Karpas-422 (cell line): ENCODE results near the gene SRPRB. TPM values are rescaled to one million over a fixed set of nuclear protein-coding genes. Genes with fewer than 3 reads are reported as not detected.
"Not testable (repeated sequence)": the region's sequence is repeated elsewhere in the genome, so short reads cannot be mapped to it uniquely, and the experiment has no call there.

Experiments used
- DNase-seq: peaks from one replicate; pipeline ENCODE4 v3.0.0-alpha.2; 2015
- H2AFZ ChIP-seq: fragments of 200-600 bp; sonication (generic); 2 replicates; pipeline ENCODE4 v1.6.1; 2014; ENCODE audit warnings: antibody characterized with exemption, low read length, mixed read lengths
- H3K27ac ChIP-seq: fragments of 200-600 bp; sonication (generic); 2 replicates; pipeline ENCODE4 v1.5.1; 2014; ENCODE audit warnings: mild to moderate bottlenecking, low read length, moderate library complexity
- H3K27me3 ChIP-seq: fragments of 200-600 bp; sonication (generic); 2 replicates; pipeline ENCODE4 v1.6.1; 2014; ENCODE audit warnings: low read length, mixed read lengths
- H3K36me3 ChIP-seq: fragments of 200-600 bp; sonication (generic); 2 replicates; pipeline ENCODE4 v1.6.1; 2014; ENCODE audit warnings: low read length, mixed read lengths; ENCODE audit not compliant: insufficient read depth
- H3K4me1 ChIP-seq: fragments of 200-600 bp; sonication (generic); 2 replicates; pipeline ENCODE4 v1.6.1; 2014; ENCODE audit warnings: mild to moderate bottlenecking, low read length, mixed read lengths
- H3K4me2 ChIP-seq: fragments of 200-600 bp; sonication (generic); 2 replicates; pipeline ENCODE4 v1.6.1; 2014; ENCODE audit warnings: low read length, low read depth, mild to moderate bottlenecking; ENCODE audit not compliant: poor library complexity, severe bottlenecking
- H3K4me3 ChIP-seq: fragments of 200-600 bp; sonication (generic); 2 replicates; pipeline ENCODE4 v1.5.1; 2014; ENCODE audit warnings: mild to moderate bottlenecking, antibody characterized with exemption, low read length, mixed read lengths
- H3K79me2 ChIP-seq: fragments of 200-600 bp; sonication (generic); 2 replicates; pipeline ENCODE4 v1.6.1; 2014; ENCODE audit warnings: mild to moderate bottlenecking, low read length, mixed read lengths
- H3K9ac ChIP-seq: fragments of 200-600 bp; sonication (generic); 2 replicates; pipeline ENCODE4 v1.6.0; 2014; ENCODE audit warnings: low read length
- H3K9me2 ChIP-seq: fragments of 200-600 bp; sonication (generic), shearing (Covaris generic); replicated peaks from 2 replicates; pipeline ENCODE4 v1.6.0; 2014; ENCODE audit warnings: mild to moderate bottlenecking, low read length, moderate library complexity; ENCODE audit not compliant: insufficient read depth
- H3K9me3 ChIP-seq: fragments of 300-700, 200-600 bp; sonication (generic); 2 replicates; pipeline ENCODE4 v1.6.1; 2014; ENCODE audit warnings: low read length, mixed read lengths
- H4K20me1 ChIP-seq: fragments of 200-600 bp; sonication (generic); 2 replicates; pipeline ENCODE4 v1.6.1; 2014; ENCODE audit warnings: mild to moderate bottlenecking, antibody characterized with exemption, low read length, low read depth; ENCODE audit not compliant: insufficient read depth
- total RNA-seq: library from RNA; depleted of rRNA; stranded (reverse); fragments of >200 nt; shearing (Covaris generic); gene quantifications from 2 replicates; pipeline ENCODE4 v1.2.3, GENCODE V29; 2014; ENCODE audit warnings: low replicate concordance

Gene SRPRB
- total RNA-seq, 1 experiment from 2014 or later, result 85.7 TPM

DNA sequence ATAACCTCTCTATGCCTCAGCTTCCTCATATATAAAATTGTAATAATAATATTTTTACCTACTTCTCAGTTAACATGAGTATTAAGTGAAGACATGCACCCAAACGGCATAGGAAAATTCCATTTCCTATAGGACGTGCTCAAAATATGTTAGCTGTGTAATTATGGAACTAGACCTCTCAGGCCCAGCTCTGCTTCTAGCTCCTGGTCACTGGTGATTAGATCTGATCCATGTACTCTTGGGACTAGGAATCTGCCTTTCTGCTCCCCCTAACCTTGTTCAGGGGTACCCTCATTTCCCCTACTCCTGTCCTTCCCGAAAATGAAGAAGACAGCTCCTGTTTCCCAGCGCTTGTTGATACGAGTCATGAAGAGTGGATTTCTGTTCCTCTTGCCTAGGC is 29.8 kb upstream of the SRPRB start:
- H3K9ac ChIP-seq, result no peak overlapping the region
- no peak for DNase-seq
- H3K9me3 ChIP-seq, result no peaks in the 10 kb centered on the region
- no peak overlapping the region for H2AFZ ChIP-seq
- no peaks in the 10 kb centered on the region for H3K79me2 ChIP-seq
- no peak overlapping the region for H3K27ac ChIP-seq
- no peaks in the 10 kb centered on the region for H3K36me3 ChIP-seq
- no peaks in the 10 kb centered on the region for H3K4me1 ChIP-seq
- no peaks in the 10 kb centered on the region for H3K9me2 ChIP-seq
- H3K4me3 ChIP-seq, result no peak overlapping the region
- H3K4me2 ChIP-seq, result no peak overlapping the region
- no peaks in the 10 kb centered on the region for H3K27me3 ChIP-seq
- H4K20me1 ChIP-seq, result no peaks in the 10 kb centered on the region

DNA sequence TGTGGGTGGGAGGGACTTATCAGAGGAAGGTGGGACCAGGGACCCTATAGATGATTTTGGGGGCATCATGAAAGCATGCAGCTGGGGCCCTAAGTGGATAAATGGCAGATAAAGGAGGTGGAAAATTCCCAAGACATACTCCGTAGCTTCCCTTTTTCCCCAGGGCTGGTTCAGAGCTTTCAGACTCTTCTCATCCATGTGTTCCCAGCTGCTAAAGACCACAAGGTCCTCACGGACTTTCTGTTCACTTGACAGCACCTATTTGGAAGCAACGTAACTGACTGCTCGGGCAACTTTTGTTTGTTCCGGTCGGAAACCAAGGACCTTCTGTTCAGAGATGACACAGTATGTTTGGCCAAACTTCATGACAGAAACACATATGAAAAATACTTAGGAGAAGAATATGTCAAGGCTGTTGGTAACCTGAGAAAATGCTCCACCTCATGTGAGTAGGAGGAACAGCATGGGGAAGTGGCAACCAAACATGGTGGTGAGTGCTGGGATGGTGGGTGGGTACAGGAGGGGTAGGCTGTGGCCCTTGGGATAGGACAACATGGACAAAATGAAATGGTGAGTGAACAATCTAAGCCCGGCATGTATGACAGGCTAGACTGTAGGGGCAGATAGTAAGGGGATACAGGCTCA is 28.7 kb upstream of the SRPRB start:
- Histone ChIP-seq H3K9me3 (no peaks in the 10 kb centered on the region), H3K27me3 (no peaks in the 10 kb centered on the region), H3K4me1 (no peaks in the 10 kb centered on the region), H4K20me1 (no peaks in the 10 kb centered on the region), H3K27ac (no peak overlapping the region), H3K9ac (no peak overlapping the region), H3K4me3 (no peak overlapping the region), H2AFZ (no peak overlapping the region), H3K9me2 (no peaks in the 10 kb centered on the region), H3K79me2 (no peaks in the 10 kb centered on the region), H3K4me2 (no peak overlapping the region), H3K36me3 (no peaks in the 10 kb centered on the region)
- DNase-seq, result no peak

DNA sequence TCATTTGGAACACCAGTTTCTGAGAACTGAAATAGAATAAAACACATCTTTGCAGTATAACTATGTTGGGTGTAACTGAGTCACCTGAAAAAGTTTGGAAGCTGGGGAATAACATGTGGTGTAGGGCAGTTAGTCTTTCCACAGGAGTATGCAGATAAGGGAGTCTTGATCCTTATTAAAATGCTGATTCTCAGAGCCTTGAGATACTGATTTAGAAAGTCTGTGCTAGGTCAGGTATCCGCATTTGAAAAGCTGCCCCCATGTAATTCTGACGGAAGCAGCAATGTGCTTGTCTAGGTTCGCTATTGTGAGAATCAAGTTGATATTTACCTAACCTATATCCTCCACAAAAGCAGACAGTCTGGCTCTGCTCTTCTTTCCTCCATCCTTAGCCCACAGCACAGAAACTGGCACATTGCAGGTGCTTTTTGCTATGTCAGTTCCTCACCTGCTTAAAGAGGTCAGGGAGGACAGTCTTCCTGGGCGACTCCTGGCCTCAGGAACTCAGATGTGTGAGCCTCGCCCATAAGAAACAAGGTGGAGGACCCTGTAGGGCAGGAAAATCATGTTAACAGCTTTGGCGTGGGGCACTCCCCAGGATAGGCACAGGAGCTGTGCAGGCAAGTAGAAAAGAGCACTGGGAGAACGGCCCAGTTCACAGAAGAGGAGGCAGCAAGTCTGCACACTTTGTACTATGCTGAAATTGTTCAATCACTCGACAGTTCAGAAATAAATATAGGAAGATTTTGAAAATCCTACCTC is 27.6 kb upstream of the SRPRB start:
- no peaks in the 10 kb centered on the region for H3K79me2 ChIP-seq
- no peaks in the 10 kb centered on the region for H3K9me2 ChIP-seq
- no peak overlapping the region for H2AFZ ChIP-seq
- H3K4me3 ChIP-seq, result no peak overlapping the region
- no peak for DNase-seq
- no peaks in the 10 kb centered on the region for H4K20me1 ChIP-seq
- H3K4me1 ChIP-seq, result no peaks in the 10 kb centered on the region
- H3K27me3 ChIP-seq, result no peaks in the 10 kb centered on the region
- H3K27ac ChIP-seq, result no peak overlapping the region
- H3K9me3 ChIP-seq, result no peaks in the 10 kb centered on the region
- no peak overlapping the region for H3K9ac ChIP-seq
- H3K36me3 ChIP-seq, result no peaks in the 10 kb centered on the region
- H3K4me2 ChIP-seq, result no peak overlapping the region

DNA sequence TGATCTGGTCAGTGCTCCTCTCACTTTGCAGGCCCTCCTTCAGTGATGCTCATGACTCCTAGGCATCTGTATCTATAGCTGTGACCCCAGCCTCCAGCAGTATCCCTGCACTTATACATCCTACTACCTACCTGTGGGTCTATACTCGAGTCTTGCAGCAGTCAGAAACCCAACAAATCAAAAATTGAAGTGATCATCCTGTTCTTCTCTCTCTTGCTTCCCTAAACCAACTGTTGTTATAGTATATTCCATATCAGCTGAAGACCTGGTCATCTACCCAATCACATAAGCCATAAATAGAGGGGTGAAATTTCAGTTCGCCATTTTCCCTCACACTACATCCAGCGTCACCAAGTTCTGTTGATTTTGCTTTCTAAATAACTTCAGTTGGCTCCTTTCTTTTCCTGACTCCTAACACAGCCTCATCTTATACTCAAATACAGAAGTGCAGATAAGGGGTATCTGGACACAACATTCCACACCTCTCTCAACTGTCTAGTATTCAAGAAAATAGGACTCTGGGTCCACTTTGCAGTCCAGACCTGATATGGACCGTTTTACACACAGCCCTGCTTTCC is 25.9 kb upstream of the SRPRB start:
- Histone ChIP-seq H3K79me2 (no peaks in the 10 kb centered on the region), H3K4me2 (no peak overlapping the region), H3K27me3 (no peaks in the 10 kb centered on the region), H3K36me3 (no peaks in the 10 kb centered on the region), H4K20me1 (no peaks in the 10 kb centered on the region), H3K9me3 (no peaks in the 10 kb centered on the region), H3K4me3 (no peak overlapping the region), H3K9me2 (no peaks in the 10 kb centered on the region), H2AFZ (no peak overlapping the region), H3K27ac (no peak overlapping the region), H3K4me1 (no peaks in the 10 kb centered on the region), H3K9ac (no peak overlapping the region)
- DNase-seq, result no peak

DNA sequence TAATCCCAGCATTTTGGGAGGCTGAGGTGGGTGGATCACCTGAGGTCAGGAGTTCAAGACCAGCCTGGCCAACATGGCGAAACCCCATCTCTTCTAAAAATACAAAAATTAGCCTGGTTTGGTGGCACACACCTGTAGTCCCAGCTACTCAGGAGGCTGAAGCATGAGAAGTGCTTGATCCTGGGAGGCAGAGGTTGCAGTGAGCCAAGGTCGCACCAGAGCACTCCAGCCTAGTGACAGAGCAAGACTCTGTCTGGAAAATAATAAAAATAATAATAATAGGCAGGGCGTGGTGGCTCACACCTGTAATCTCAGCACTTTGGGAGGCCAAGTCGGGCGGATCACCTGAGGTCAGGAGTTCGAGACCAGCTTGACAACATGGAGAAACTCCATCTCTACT is 24.9 kb upstream of the SRPRB start:
- H4K20me1 ChIP-seq, H3K4me2 ChIP-seq, H3K9me3 ChIP-seq, H3K79me2 ChIP-seq, H3K9ac ChIP-seq, H3K9me2 ChIP-seq, H2AFZ ChIP-seq, DNase-seq, H3K27ac ChIP-seq, H3K4me1 ChIP-seq, H3K27me3 ChIP-seq, H3K36me3 ChIP-seq, H3K4me3 ChIP-seq: not testable (repeated sequence)

DNA sequence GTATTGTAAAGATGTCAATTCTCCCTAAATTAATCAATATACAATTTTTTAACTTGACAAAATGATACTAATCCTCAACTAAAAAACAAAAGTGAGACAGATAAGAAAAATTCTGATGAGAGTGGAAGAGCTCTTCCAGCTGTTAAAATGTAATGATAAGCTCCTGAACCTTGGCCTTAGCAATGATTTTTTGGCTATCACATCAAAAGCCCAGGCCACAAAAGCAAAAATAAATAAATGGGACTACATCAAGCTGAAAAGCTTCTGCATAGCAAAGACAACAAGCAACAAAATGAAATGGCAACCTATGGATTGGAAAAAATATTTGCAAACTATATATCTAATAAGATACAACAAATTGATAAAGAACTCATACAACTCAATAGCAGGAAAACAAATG is 24.0 kb upstream of the SRPRB start:
- Histone ChIP-seq H3K4me2 (no peak overlapping the region), H2AFZ (no peak overlapping the region), H3K27me3 (no peaks in the 10 kb centered on the region), H3K9me2 (no peaks in the 10 kb centered on the region), H3K36me3 (no peaks in the 10 kb centered on the region), H3K79me2 (no peaks in the 10 kb centered on the region), H4K20me1 (no peaks in the 10 kb centered on the region), H3K4me1 (no peaks in the 10 kb centered on the region), H3K27ac (no peak overlapping the region), H3K4me3 (no peak overlapping the region), H3K9ac (no peak overlapping the region), H3K9me3 (no peaks in the 10 kb centered on the region)
- no peak for DNase-seq

DNA sequence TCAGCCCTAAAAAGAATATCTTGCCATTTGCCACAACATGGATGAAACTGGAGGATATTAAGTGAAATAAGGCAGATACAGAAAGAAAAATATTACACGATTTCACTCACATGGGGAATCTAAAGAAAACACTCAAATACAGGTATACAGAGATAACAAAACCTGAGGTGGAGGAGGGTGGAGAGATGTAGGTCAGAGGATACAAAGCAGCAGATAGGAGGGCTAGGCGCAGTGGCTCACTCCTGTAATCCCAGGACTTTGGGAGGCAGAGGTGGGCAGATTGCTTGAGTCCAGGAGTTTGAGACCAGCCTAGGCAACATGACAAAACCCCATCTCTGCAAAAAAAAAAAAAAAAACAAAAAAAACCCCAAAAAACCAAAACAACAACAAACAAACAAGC is 23.2 kb upstream of the SRPRB start:
- no peak overlapping the region for H3K4me2 ChIP-seq
- no peaks in the 10 kb centered on the region for H4K20me1 ChIP-seq
- H3K9me2 ChIP-seq, result no peaks in the 10 kb centered on the region
- H3K27ac ChIP-seq, result no peak overlapping the region
- H3K4me3 ChIP-seq, result no peak overlapping the region
- no peak for DNase-seq
- H3K9me3 ChIP-seq, result no peaks in the 10 kb centered on the region
- H3K36me3 ChIP-seq, result no peaks in the 10 kb centered on the region
- H2AFZ ChIP-seq, result no peak overlapping the region
- no peaks in the 10 kb centered on the region for H3K79me2 ChIP-seq
- no peaks in the 10 kb centered on the region for H3K4me1 ChIP-seq
- H3K27me3 ChIP-seq, result no peaks in the 10 kb centered on the region
- H3K9ac ChIP-seq, result no peak overlapping the region

DNA sequence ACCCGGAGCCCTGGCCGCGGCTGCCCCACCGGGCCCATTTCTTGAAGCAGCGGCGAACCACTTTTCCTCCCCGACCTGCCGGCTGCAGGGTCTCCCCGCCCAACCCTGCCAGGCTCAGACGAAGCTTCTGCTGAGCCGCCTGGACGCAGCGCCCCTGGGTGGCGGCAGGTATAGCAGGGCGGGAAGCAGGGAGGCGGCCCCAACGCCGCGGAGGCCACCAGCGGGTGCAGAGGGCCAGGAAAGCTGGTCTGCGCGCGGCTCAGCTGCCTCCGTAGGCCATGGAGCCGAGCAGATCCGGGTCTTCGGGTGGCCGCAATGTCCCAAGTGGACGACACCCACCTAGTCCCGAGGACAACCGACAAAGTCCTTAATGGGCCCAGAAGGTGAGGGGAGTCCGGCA is 21.9 kb upstream of the SRPRB start:
- H3K4me2 ChIP-seq, result no peak overlapping the region
- H3K27ac ChIP-seq, result no peak overlapping the region
- no peak overlapping the region for H3K9ac ChIP-seq
- no peaks in the 10 kb centered on the region for H3K27me3 ChIP-seq
- H3K4me1 ChIP-seq, result no peaks in the 10 kb centered on the region
- no peaks in the 10 kb centered on the region for H3K9me2 ChIP-seq
- DNase-seq, result no peak
- H3K4me3 ChIP-seq, result no peak overlapping the region
- no peak overlapping the region for H2AFZ ChIP-seq
- H3K9me3 ChIP-seq, result no peaks in the 10 kb centered on the region
- no peaks in the 10 kb centered on the region for H3K36me3 ChIP-seq
- no peaks in the 10 kb centered on the region for H4K20me1 ChIP-seq
- H3K79me2 ChIP-seq, result no peaks in the 10 kb centered on the region
